Neural cell (in vitro differentiated cells): ENCODE data around the gene NDUFAF2.

Source experiments
- EP300 ChIP-seq: fragments of 450-650 bp; conservative IDR thresholded peaks from 2 replicates; pipeline ENCODE4 v1.6.1; 2014; ENCODE audit warnings: antibody characterized with exemption, mild to moderate bottlenecking, moderate library complexity; ENCODE audit not compliant: poor library complexity, severe bottlenecking
- EZH2 ChIP-seq: fragments of 200-600, 300-800 bp; shearing (Covaris generic), sonication (generic); IDR thresholded peaks from 2 replicates; pipeline ENCODE4 v1.6.1; 2014; ENCODE audit warnings: antibody characterized with exemption, low read length, borderline replicate concordance, mild to moderate bottlenecking; ENCODE audit not compliant: insufficient read depth, poor library complexity, severe bottlenecking
- POLR2AphosphoS5 ChIP-seq: IDR thresholded peaks from 2 replicates; pipeline ENCODE4 v1.6.1; 2012
- REST ChIP-seq: IDR thresholded peaks from 2 replicates; pipeline ENCODE4 v1.6.1; 2012; ENCODE audit warnings: borderline replicate concordance
- TAF1 ChIP-seq: IDR thresholded peaks from 2 replicates; pipeline ENCODE4 v1.6.1; 2012; ENCODE audit warnings: low read depth
- TF ChIP-seq, protein P1 (sequence below): fragments of 450-650 bp; IDR thresholded peaks from 2 replicates; pipeline ENCODE4 v1.5.1; 2014; ENCODE audit warnings: antibody characterized with exemption, mild to moderate bottlenecking, moderate library complexity; ENCODE audit not compliant: poor library complexity, severe bottlenecking

DNA sequence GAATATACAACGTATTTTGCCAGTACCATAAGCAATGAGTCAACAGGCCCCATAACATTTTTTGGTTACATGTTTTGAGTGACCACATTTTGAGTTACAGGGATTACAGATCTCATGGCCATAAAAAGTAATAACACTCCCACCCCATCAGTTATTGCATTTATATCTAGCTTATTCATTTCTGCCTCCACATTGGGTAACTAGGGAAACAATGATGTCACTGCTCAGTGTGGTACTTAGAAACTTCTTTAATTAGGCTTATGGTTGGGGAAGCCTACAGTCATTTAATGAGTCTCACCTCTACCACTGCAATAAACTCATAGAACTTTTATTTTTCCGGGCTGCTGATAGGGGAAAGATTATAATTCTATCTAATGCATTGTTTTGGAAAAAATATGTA, 257.2 kb downstream of the NDUFAF2 start:
- TF ChIP-seq, protein P1, sequence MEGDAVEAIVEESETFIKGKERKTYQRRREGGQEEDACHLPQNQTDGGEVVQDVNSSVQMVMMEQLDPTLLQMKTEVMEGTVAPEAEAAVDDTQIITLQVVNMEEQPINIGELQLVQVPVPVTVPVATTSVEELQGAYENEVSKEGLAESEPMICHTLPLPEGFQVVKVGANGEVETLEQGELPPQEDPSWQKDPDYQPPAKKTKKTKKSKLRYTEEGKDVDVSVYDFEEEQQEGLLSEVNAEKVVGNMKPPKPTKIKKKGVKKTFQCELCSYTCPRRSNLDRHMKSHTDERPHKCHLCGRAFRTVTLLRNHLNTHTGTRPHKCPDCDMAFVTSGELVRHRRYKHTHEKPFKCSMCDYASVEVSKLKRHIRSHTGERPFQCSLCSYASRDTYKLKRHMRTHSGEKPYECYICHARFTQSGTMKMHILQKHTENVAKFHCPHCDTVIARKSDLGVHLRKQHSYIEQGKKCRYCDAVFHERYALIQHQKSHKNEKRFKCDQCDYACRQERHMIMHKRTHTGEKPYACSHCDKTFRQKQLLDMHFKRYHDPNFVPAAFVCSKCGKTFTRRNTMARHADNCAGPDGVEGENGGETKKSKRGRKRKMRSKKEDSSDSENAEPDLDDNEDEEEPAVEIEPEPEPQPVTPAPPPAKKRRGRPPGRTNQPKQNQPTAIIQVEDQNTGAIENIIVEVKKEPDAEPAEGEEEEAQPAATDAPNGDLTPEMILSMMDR = no peak
- no peak for TF ChIP-seq EZH2
- TF ChIP-seq POLR2AphosphoS5 = no peak
- no peak for TF ChIP-seq EP300
- no peak for TF ChIP-seq REST
- TF ChIP-seq TAF1 = no peak
